K562 (cell line): ENCODE measurements around the gene HLCS. TPM values are rescaled to one million over a fixed set of nuclear protein-coding genes. Genes with fewer than 3 reads are reported as not detected.

Experiments used
- BCOR ChIP-seq: fragments of 450-650 bp; IDR thresholded peaks from 2 replicates; pipeline ENCODE4 v1.6.1; 2016
- CTCFL ChIP-seq: IDR thresholded peaks from 2 replicates; pipeline ENCODE4 v1.6.1; 2011; ENCODE audit warnings: borderline replicate concordance, low read depth, mild to moderate bottlenecking, moderate library complexity, low read length; ENCODE audit not compliant: insufficient read depth, poor library complexity, severe bottlenecking
- EP400 ChIP-seq: fragments of 450-650 bp; IDR thresholded peaks from 2 replicates; pipeline ENCODE4 v1.6.1; 2017; ENCODE audit warnings: antibody characterized with exemption, mild to moderate bottlenecking, moderate library complexity
- HEY1 ChIP-seq: fragments of 250-450 bp; sonication (Bioruptor Pico); IDR thresholded peaks from 2 replicates; pipeline ENCODE4 v1.5.0; 2020; ENCODE audit warnings: mild to moderate bottlenecking, moderate library complexity, borderline replicate concordance
- HMG20B ChIP-seq: fragments of 250-450 bp; sonication (Bioruptor Pico); IDR thresholded peaks from 2 replicates; pipeline ENCODE4 v1.5.0; 2021; ENCODE audit warnings: mild to moderate bottlenecking
- RAD21 ChIP-seq, 2 experiments: fragments of 250-450 bp in 1 of 2; fragments of 450-650 bp in 1 of 2; sonication (Bioruptor Pico) in 1 of 2; formaldehyde crosslinking in 1 of 2; IDR thresholded peaks in 1 of 2; conservative IDR thresholded peaks in 1 of 2; 2 replicates each; pipeline versions ENCODE4 v1.4.0 to v1.8.0; 2020 to 2022; ENCODE audit warnings: mild to moderate bottlenecking in 2 of 2, moderate library complexity in 1 of 2
- RB1 ChIP-seq: fragments of 450-650 bp; IDR thresholded peaks from 2 replicates; pipeline ENCODE4 v1.6.1; 2017; ENCODE audit warnings: low read depth, mild to moderate bottlenecking
- RBM22 ChIP-seq: fragments of 200-400 bp; formaldehyde crosslinking; IDR thresholded peaks from 2 replicates; pipeline ENCODE4 v1.6.1; 2018; ENCODE audit warnings: low read length, low read depth; ENCODE audit not compliant: poor library complexity, severe bottlenecking
- SIX5 ChIP-seq, 2 experiments: IDR thresholded peaks; 2 replicates each; pipeline ENCODE4 v1.6.1; 2011; ENCODE audit warnings: low read length in 2 of 2, borderline replicate concordance in 1 of 2, low read depth in 1 of 2, mild to moderate bottlenecking in 1 of 2, moderate library complexity in 1 of 2; ENCODE audit not compliant: insufficient read depth in 1 of 2
- TEAD4 ChIP-seq, 2 experiments: sonication (generic) in 1 of 2; formaldehyde crosslinking in 1 of 2; IDR thresholded peaks; 2 replicates each; pipeline versions ENCODE4 v1.6.1 to v1.8.0; 2012 to 2022; ENCODE audit warnings: borderline replicate concordance in 1 of 2, inconsistent platforms in 1 of 2, low read length in 1 of 2, mild to moderate bottlenecking in 1 of 2, missing genetic modification reagents in 1 of 2
- VEZF1 ChIP-seq: fragments of 200-800 bp; sonication (Bioruptor generic); IDR thresholded peaks from 2 replicates; pipeline ENCODE4 v1.6.1; 2017; ENCODE audit warnings: missing genetic modification characterization, missing compliant biosample characterization
- ZNF311 ChIP-seq: fragments of 250-450 bp; sonication (Bioruptor Pico); IDR thresholded peaks from 2 replicates; pipeline ENCODE4 v1.4.0; 2020; ENCODE audit warnings: mild to moderate bottlenecking, moderate library complexity
- ZNF384 ChIP-seq: IDR thresholded peaks from 2 replicates; pipeline ENCODE4 v1.6.1; 2012; ENCODE audit warnings: low read depth, low read length, improper control_type of control experiment
- polyA plus RNA-seq, 8 experiments: library from polyadenylated mRNA; depleted of rRNA in 4 of 8; stranded (reverse) in 5 of 8; unstranded in 3 of 8; fragments of >200 nt; fragmentation: Nextera tagmentation in 2 of 8; fragmentation: Illumina TruSeq in 1 of 8; extraction: Ambion mirVana in 2 of 8; extraction: Trizol in 1 of 8; gene quantifications; 2 replicates each; pipeline versions ENCODE4 v1.2.1 to v1.2.3, GENCODE V29; 2011 to 2014; ENCODE audit warnings: inconsistent platforms in 1 of 8, missing spikeins in 1 of 8
- total RNA-seq, 7 experiments: library from RNA; depleted of rRNA in 6 of 7; stranded (reverse); fragments of >200 nt in 6 of 7; fragmentation: Illumina TruSeq in 2 of 7; extraction: Trizol in 2 of 7; gene quantifications; 2 replicates each; pipeline versions ENCODE4 v1.2.1 to v1.2.3, GENCODE V29; 2011 to 2021; ENCODE audit warnings: low replicate concordance in 1 of 7
- TF ChIP-seq, protein P1 (sequence below): fragments of 450-650 bp; IDR thresholded peaks from 2 replicates; pipeline ENCODE4 v1.7.1; 2018; ENCODE audit warnings: mild to moderate bottlenecking, low read depth; ENCODE audit not compliant: partially characterized antibody
- TF ChIP-seq, protein P2 (sequence below), 2 experiments: fragments of 150-350 bp in 1 of 2; IDR thresholded peaks; 2 replicates each; pipeline ENCODE4 v1.6.1; 2012 to 2016; ENCODE audit warnings: low read depth in 2 of 2, low read length in 2 of 2, mild to moderate bottlenecking in 1 of 2, moderate library complexity in 1 of 2

HLCS gene
- total and polyA plus RNA-seq, 9 of the 15 experiments (the other 6 are each of a cell fraction or from before 2014, with no cell fraction given), result 3.0 to 21.5 (median 17.1) TPM

DNA sequence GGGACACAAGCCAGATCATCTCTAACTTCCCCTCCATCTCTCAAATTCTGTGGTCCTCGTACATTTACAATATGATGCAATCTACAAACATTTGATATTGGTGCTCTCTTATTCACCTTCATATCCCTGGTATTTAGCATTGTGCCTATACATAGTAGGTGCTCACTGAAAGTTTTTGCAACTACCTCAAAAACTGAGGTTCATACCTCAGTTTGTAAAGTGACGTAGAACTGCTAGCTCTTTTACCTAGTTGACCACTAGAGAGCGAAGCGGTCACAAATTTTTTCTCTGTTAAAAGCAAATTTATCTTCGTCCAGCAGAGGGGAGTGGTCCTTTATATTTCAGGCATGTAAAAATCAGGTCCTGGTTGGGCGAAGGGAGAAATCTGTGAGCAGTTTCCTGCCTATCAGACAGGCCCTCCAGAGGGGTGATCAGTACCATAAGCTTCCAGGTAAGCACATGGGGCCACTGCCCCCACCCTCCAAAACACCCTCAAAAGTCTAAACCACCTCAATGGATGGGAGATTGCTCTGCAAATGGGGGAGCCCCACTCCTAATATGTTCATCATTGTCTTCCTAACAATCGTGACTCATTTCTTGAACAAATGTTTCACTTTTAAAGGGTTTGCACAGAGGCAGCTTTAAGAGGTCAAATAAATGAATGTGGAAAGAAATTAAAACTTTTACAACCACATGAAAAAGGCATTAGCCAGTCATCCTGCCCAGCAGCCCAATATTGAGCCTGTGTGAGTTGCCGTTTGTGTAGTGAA lies 10.6 kb upstream of the HLCS start (continued):
- TF ChIP-seq CTCFL, result no peak
- TF ChIP-seq ZNF384, result peak; percentile 69
- TF ChIP-seq HMG20B, result no peak
- TF ChIP-seq RB1, result peak; percentile 21; the same call in 1 of the 2 replicates
- TF ChIP-seq HEY1, result no peak
- peak; percentile 58 for TF ChIP-seq TEAD4 (IDR thresholded peaks at IDR 0.05; ENCODE audit: low read length)
- TF ChIP-seq TEAD4 (CRISPR knock-in tag; IDR thresholded peaks at IDR 0.05; ENCODE audit: borderline replicate concordance), result no peak
- TF ChIP-seq BCOR, result peak; percentile 69; the same call in 1 of the 2 replicates
- TF ChIP-seq RBM22, result no peak
- TF ChIP-seq RAD21 (CRISPR knock-in tag; conservative IDR thresholded peaks at IDR 0.05 in 1 of 2, IDR thresholded peaks at IDR 0.05 in 1 of 2), result peak; percentile 91 to 96
- no peak for TF ChIP-seq ZNF311
- peak; percentile 33 for TF ChIP-seq EP400
- TF ChIP-seq, protein P1, sequence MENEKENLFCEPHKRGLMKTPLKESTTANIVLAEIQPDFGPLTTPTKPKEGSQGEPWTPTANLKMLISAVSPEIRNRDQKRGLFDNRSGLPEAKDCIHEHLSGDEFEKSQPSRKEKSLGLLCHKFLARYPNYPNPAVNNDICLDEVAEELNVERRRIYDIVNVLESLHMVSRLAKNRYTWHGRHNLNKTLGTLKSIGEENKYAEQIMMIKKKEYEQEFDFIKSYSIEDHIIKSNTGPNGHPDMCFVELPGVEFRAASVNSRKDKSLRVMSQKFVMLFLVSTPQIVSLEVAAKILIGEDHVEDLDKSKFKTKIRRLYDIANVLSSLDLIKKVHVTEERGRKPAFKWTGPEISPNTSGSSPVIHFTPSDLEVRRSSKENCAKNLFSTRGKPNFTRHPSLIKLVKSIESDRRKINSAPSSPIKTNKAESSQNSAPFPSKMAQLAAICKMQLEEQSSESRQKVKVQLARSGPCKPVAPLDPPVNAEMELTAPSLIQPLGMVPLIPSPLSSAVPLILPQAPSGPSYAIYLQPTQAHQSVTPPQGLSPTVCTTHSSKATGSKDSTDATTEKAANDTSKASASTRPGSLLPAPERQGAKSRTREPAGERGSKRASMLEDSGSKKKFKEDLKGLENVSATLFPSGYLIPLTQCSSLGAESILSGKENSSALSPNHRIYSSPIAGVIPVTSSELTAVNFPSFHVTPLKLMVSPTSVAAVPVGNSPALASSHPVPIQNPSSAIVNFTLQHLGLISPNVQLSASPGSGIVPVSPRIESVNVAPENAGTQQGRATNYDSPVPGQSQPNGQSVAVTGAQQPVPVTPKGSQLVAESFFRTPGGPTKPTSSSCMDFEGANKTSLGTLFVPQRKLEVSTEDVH, result peak; percentile 56
- TF ChIP-seq SIX5 (IDR thresholded peaks at IDR 0.05; ENCODE audit: borderline replicate concordance in 1 of 2, insufficient read depth in 1 of 2, low read depth in 1 of 2, low read length in 2 of 2), result no peak
- peak; percentile 48; the same call in 1 of the 2 replicates for TF ChIP-seq VEZF1 (CRISPR knock-in tag)
- TF ChIP-seq, protein P2, sequence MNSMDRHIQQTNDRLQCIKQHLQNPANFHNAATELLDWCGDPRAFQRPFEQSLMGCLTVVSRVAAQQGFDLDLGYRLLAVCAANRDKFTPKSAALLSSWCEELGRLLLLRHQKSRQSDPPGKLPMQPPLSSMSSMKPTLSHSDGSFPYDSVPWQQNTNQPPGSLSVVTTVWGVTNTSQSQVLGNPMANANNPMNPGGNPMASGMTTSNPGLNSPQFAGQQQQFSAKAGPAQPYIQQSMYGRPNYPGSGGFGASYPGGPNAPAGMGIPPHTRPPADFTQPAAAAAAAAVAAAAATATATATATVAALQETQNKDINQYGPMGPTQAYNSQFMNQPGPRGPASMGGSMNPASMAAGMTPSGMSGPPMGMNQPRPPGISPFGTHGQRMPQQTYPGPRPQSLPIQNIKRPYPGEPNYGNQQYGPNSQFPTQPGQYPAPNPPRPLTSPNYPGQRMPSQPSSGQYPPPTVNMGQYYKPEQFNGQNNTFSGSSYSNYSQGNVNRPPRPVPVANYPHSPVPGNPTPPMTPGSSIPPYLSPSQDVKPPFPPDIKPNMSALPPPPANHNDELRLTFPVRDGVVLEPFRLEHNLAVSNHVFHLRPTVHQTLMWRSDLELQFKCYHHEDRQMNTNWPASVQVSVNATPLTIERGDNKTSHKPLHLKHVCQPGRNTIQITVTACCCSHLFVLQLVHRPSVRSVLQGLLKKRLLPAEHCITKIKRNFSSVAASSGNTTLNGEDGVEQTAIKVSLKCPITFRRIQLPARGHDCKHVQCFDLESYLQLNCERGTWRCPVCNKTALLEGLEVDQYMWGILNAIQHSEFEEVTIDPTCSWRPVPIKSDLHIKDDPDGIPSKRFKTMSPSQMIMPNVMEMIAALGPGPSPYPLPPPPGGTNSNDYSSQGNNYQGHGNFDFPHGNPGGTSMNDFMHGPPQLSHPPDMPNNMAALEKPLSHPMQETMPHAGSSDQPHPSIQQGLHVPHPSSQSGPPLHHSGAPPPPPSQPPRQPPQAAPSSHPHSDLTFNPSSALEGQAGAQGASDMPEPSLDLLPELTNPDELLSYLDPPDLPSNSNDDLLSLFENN (IDR thresholded peaks at IDR 0.05; ENCODE audit: low read depth in 2 of 2, low read length in 2 of 2), result no peak
